GM12878 (cell line): ENCODE measurements around the gene SYT8. TPM values are rescaled to one million over a fixed set of nuclear protein-coding genes. Genes with fewer than 3 reads are reported as not detected.

Experiments used
- ATAC-seq: fragments of 200-7000 bp; cut with Tn5 transposase; 3 replicates; pipeline ENCODE4 v1.9.1; 2020; ENCODE audit warnings: mild to moderate bottlenecking, moderate library complexity
- BruUV-seq: library from RNA; stranded (reverse); fragments of 400-500 nt; replicated peaks from 2 replicates; lab custom pipeline; 2021; lab: Mats Ljungman, UMichigan
- CTCF ChIA-PET: fragments of 300-600 bp; sonication (Branson Sonifier 250); formaldehyde crosslinking; extraction: SDS; loops from one replicate; lab custom pipeline; 2021; ENCODE audit warnings: inconsistent platforms; lab: Yijun Ruan, JAX
- POLR2A ChIA-PET: fragments of 350-600 bp; formaldehyde crosslinking; extraction: SDS; loops from one replicate; lab custom pipeline; 2021; ENCODE audit warnings: inconsistent platforms; lab: Charles Lee
- RAD21 ChIA-PET: fragments of 300-600 bp; sonication (Branson Sonifier 250); formaldehyde crosslinking; loops from one replicate; lab custom pipeline; 2023; ENCODE audit warnings: antibody characterized with exemption; ENCODE audit not compliant: unreplicated experiment; lab: Charles Lee
- SMC1A ChIA-PET: fragments of 300-600 bp; sonication (Branson Sonifier 250); formaldehyde crosslinking; loops from one replicate; lab custom pipeline; 2023; ENCODE audit not compliant: unreplicated experiment, uncharacterized antibody; lab: Charles Lee
- DNase-seq: peaks from one replicate; pipeline ENCODE4 v3.0.0-alpha.2; 2011; ENCODE audit warnings: low read depth, low spot score
- FAIRE-seq: peaks from 3 replicates; lab custom pipeline; 2011; peaks lifted over from hg19 to GRCh38; lab: Jason Lieb, UNC
- H2AFZ ChIP-seq: 2 replicates; pipeline ENCODE4 v1.6.0; 2011; ENCODE audit warnings: low read depth, low read length, control low read depth; ENCODE audit not compliant: control insufficient read depth
- H3K27ac ChIP-seq: 2 replicates; pipeline ENCODE4 v1.5.1; 2011; ENCODE audit warnings: control low read depth; ENCODE audit not compliant: control insufficient read depth, insufficient read depth
- H3K27me3 ChIP-seq, 2 experiments: replicated peaks in 1 of 2; 2 replicates each; pipeline versions ENCODE4 v1.6.0 to v1.6.1; 2011; ENCODE audit warnings: low read length in 1 of 2; ENCODE audit not compliant: control insufficient read depth in 2 of 2, insufficient read depth in 2 of 2
- H3K36me3 ChIP-seq, 2 experiments: 2 replicates each; pipeline ENCODE4 v1.5.1; 2011; ENCODE audit warnings: low read length in 1 of 2; ENCODE audit not compliant: control insufficient read depth in 2 of 2, insufficient read depth in 2 of 2
- H3K4me1 ChIP-seq: 2 replicates; pipeline ENCODE4 v1.6.1; 2011; ENCODE audit warnings: mild to moderate bottlenecking, low read length, moderate library complexity, mixed read lengths; ENCODE audit not compliant: control insufficient read depth, insufficient read depth
- H3K4me2 ChIP-seq: 2 replicates; pipeline ENCODE4 v1.6.0; 2011; ENCODE audit warnings: control low read depth; ENCODE audit not compliant: control insufficient read depth, insufficient read depth
- H3K4me3 ChIP-seq: fragments of 200-600 bp; sonication (generic); 2 replicates; pipeline ENCODE4 v1.5.1; 2016
- H3K79me2 ChIP-seq: 2 replicates; pipeline ENCODE4 v1.6.0; 2011; ENCODE audit warnings: low read length; ENCODE audit not compliant: control insufficient read depth, insufficient read depth
- H3K9ac ChIP-seq: 2 replicates; pipeline ENCODE4 v1.8.0; 2011; ENCODE audit warnings: low read length, control low read depth, mixed read lengths; ENCODE audit not compliant: control insufficient read depth, insufficient read depth
- H3K9me3 ChIP-seq: replicated peaks from 3 replicates; pipeline ENCODE4 v1.5.1; 2011; ENCODE audit warnings: mild to moderate bottlenecking, low read length; ENCODE audit not compliant: control insufficient read depth, insufficient read depth
- H4K20me1 ChIP-seq: 2 replicates; pipeline ENCODE4 v1.6.0; 2011; ENCODE audit not compliant: control insufficient read depth, insufficient read depth
- ATF2 ChIP-seq: IDR thresholded peaks from 2 replicates; pipeline ENCODE4 v1.6.1; 2012; ENCODE audit warnings: low read length, inconsistent platforms
- CUX1 ChIP-seq: IDR thresholded peaks from 2 replicates; pipeline ENCODE4 v1.6.1; 2012; ENCODE audit warnings: improper control_type of control experiment, low read depth, low read length; ENCODE audit not compliant: insufficient replicate concordance
- E4F1 ChIP-seq: fragments of 450-650 bp; IDR thresholded peaks from 2 replicates; pipeline ENCODE4 v1.6.1; 2018; ENCODE audit warnings: borderline replicate concordance, mild to moderate bottlenecking; ENCODE audit not compliant: partially characterized antibody
- EGR1 ChIP-seq, 2 experiments: IDR thresholded peaks; 1 replicate in 1 of 2; 2 replicates in 1 of 2; pipeline ENCODE4 v1.6.1; 2011 to 2012; ENCODE audit warnings: low read depth in 2 of 2, low read length in 2 of 2, borderline replicate concordance in 1 of 2, mild to moderate bottlenecking in 1 of 2, moderate library complexity in 1 of 2
- GATAD2B ChIP-seq: fragments of 450-650 bp; conservative IDR thresholded peaks from 2 replicates; pipeline ENCODE4 v1.6.1; 2017; ENCODE audit warnings: low read depth, mild to moderate bottlenecking, moderate library complexity
- HDAC2 ChIP-seq: fragments of 200-600 bp; sonication (generic); IDR thresholded peaks from 2 replicates; pipeline ENCODE4 v1.6.1; 2017
- NFYA ChIP-seq: IDR thresholded peaks from 2 replicates; pipeline ENCODE4 v1.6.1; 2011; ENCODE audit warnings: low read depth, mild to moderate bottlenecking, low read length, improper control_type of control experiment, borderline replicate concordance
- PKNOX1 ChIP-seq: fragments of 450-650 bp; IDR thresholded peaks from 2 replicates; pipeline ENCODE4 v1.6.1; 2016; ENCODE audit warnings: mild to moderate bottlenecking
- ZBED1 ChIP-seq: IDR thresholded peaks from 2 replicates; pipeline ENCODE4 v1.6.1; 2016; ENCODE audit warnings: borderline replicate concordance
- ZNF207 ChIP-seq: fragments of 450-650 bp; IDR thresholded peaks from 2 replicates; pipeline ENCODE4 v1.6.1; 2014; ENCODE audit warnings: antibody characterized with exemption, mild to moderate bottlenecking, borderline replicate concordance
- ZNF24 ChIP-seq: fragments of 450-650 bp; IDR thresholded peaks from 2 replicates; pipeline ENCODE4 v1.6.1; 2017; ENCODE audit warnings: antibody characterized with exemption, mild to moderate bottlenecking
- WGBS: methylation state at CpG from one replicate; pipeline ENCODE4 v1.1.6; 2016; ENCODE audit warnings: low lambda C conversion rate; ENCODE audit not compliant: insufficient replicate concordance, insufficient coverage; ENCODE audit errors: missing lambda C conversion rate; 5-methylcytosine and 5-hydroxymethylcytosine counted together
- in situ Hi-C: fragments of 300-500 bp; cut with MboI; formaldehyde crosslinking; loops from 9 replicates; pipeline ENCODE4 v1.14.3; 2018; ENCODE audit warnings: mixed read lengths
- intact Hi-C: fragments of 100-400 bp; cut with micrococcal nuclease; formaldehyde crosslinking; loops from one replicate; pipeline ENCODE4 v1.14.2; 2022; ENCODE audit not compliant: unreplicated experiment
- polyA plus RNA-seq, 11 experiments: library from polyadenylated mRNA; depleted of rRNA in 4 of 11; unstranded in 6 of 11; stranded (reverse) in 5 of 11; fragments of >200 nt; fragmentation: Nextera tagmentation in 4 of 11; fragmentation: Illumina TruSeq in 1 of 11; extraction: Ambion mirVana in 4 of 11; extraction: Trizol in 1 of 11; gene quantifications; 1 replicate in 1 of 11; 2 replicates in 10 of 11; pipeline versions ENCODE4 v1.2.1 to v1.2.3, GENCODE V29; 2011 to 2016; ENCODE audit warnings: inconsistent platforms in 2 of 11, missing spikeins in 2 of 11, low read depth in 1 of 11
- total RNA-seq, 4 experiments: library from RNA; depleted of rRNA in 3 of 4; stranded (reverse); fragments of >200 nt in 3 of 4; fragmentation: Illumina TruSeq in 1 of 4; extraction: Trizol in 1 of 4; gene quantifications; 2 replicates each; pipeline versions ENCODE4 v1.2.1 to v1.2.3, GENCODE V29; 2013 to 2021

The SYT8 gene
- total and polyA plus RNA-seq, 10 of the 15 experiments (the other 5 are each of a cell fraction or from before 2014, with no cell fraction given): 0.44 TPM; not detected in 9

- ChIA-PET POLR2A (no interaction called here), SMC1A (no interaction called here), CTCF (interaction anchor here (0.5 to 2.3 kb wide), 7 partner anchors 12 to 760 kb away, joined by 3 to 7 read pairs (median 4); partner anchors contain the start of gene TNNT3), RAD21 (interaction anchor here (0.8 to 1.7 kb wide), 3 partner anchors 8 to 154 kb away, joined by 3 to 4 read pairs (median 3); no protein-coding TSS in a partner anchor)
- intact Hi-C loops: no loop called here
- DNase-seq (no peak), FAIRE-seq (no peak), ATAC-seq (no peak)
- Histone ChIP-seq H3K36me3 (no peaks in the 10 kb centered on the region), H2AFZ (no peak overlapping the region), H4K20me1 (no peaks in the 10 kb centered on the region), H3K4me1 (peaks cover 53% of the 10 kb centered on the region), H3K27me3 (no peaks in the 10 kb centered on the region; a peak in 1 of 4 replicates), H3K9ac (no peak overlapping the region), H3K4me3 (no peak overlapping the region), H3K4me2 (no peak overlapping the region), H3K9me3 (no peaks in the 10 kb centered on the region), H3K27ac (no peak overlapping the region), H3K79me2 (peaks cover 11% of the 10 kb centered on the region)
- no TSS peak for BruUV-seq
- in situ Hi-C loops: no loop called here
- WGBS: 80% methylated on average over 18 of the region's 18 CpGs
- no peak for TF ChIP-seq HDAC2
- no peak for TF ChIP-seq E4F1
- no peak for TF ChIP-seq GATAD2B
- TF ChIP-seq ATF2: no peak
- TF ChIP-seq CUX1: no peak
- no peak for TF ChIP-seq PKNOX1
- no peak for TF ChIP-seq ZNF207
- TF ChIP-seq ZNF24: no peak
- TF ChIP-seq EGR1 (IDR thresholded peaks at IDR 0.05; ENCODE audit: borderline replicate concordance in 1 of 2, low read depth in 2 of 2, low read length in 2 of 2): no peak
- no peak for TF ChIP-seq ZBED1
- no peak for TF ChIP-seq NFYA
These were observed 13.3 kb downstream of the SYT8 start for GRCh38 chr11:1847926-1848639.
